Muscle layer of colon (tissue), 2 donors: Measurements from ENCODE around the gene XPNPEP3.
A peak's percentile ranks its signal among the peaks of the same experiment; 100 is the strongest.

Source experiments
- H3K27ac ChIP-seq: one replicate; pipeline ENCODE4 v1.7.0; 2013; ENCODE audit warnings: low read depth, mild to moderate bottlenecking, low read length, moderate library complexity
- H3K27me3 ChIP-seq, 2 donors: one replicate each; pipeline ENCODE4 v1.7.0; 2013; ENCODE audit warnings: low read length in 2 of 2, mild to moderate bottlenecking in 2 of 2; ENCODE audit not compliant: insufficient read depth in 2 of 2, control insufficient read depth in 1 of 2
- H3K36me3 ChIP-seq: one replicate; pipeline ENCODE4 v1.7.0; 2013; ENCODE audit warnings: mild to moderate bottlenecking, low read length; ENCODE audit not compliant: insufficient read depth
- H3K4me1 ChIP-seq: one replicate; pipeline ENCODE4 v1.7.0; 2013; ENCODE audit warnings: mild to moderate bottlenecking, low read length; ENCODE audit not compliant: insufficient read depth
- H3K4me3 ChIP-seq, 2 donors: one replicate each; pipeline ENCODE4 v1.7.0; 2013; ENCODE audit warnings: low read length in 2 of 2, low read depth in 1 of 2, mild to moderate bottlenecking in 1 of 2, moderate library complexity in 1 of 2
- H3K9ac ChIP-seq: one replicate; pipeline ENCODE4 v1.7.0; 2013; ENCODE audit warnings: low read length
- H3K9me3 ChIP-seq: one replicate; pipeline ENCODE4 v1.7.0; 2013; ENCODE audit warnings: mild to moderate bottlenecking, low read length
- donor health status: abdominal sarcoma.
- donor health status: Adenocarcinoma of cecum.

The XPNPEP3 gene

GRCh38 chr22:40951795-40952605, 95.1 kb downstream of the XPNPEP3 start:
- peaks cover 16% of the 10 kb centered on the region for H3K4me1 ChIP-seq
- no peaks in the 10 kb centered on the region for H3K27me3 ChIP-seq
- peak overlapping the region; percentile 90 for H3K27ac ChIP-seq

GRCh38 chr22:40953471-40953870, 96.5 kb downstream of the XPNPEP3 start:
- peaks cover 16% of the 10 kb centered on the region for H3K4me1 ChIP-seq
- no peak overlapping the region for H3K9ac ChIP-seq
- H3K27me3 ChIP-seq, result no peaks in the 10 kb centered on the region
- no peak overlapping the region for H3K27ac ChIP-seq
- peaks cover 11% of the 10 kb centered on the region for H3K36me3 ChIP-seq
- no peak overlapping the region for H3K4me3 ChIP-seq
- no peaks in the 10 kb centered on the region for H3K9me3 ChIP-seq

More at GRCh38 chr22:40951795-40952605, 95.1 kb downstream of the XPNPEP3 start:
- Histone ChIP-seq H3K9ac (peak overlapping the region; percentile 91), H3K36me3 (peaks cover 11% of the 10 kb centered on the region), H3K4me3 (peak overlapping the region; percentile 67 to 81), H3K9me3 (no peaks in the 10 kb centered on the region)

- Histone ChIP-seq H3K4me3 (no peak overlapping the region), H3K9ac (no peak overlapping the region), H3K36me3 (peaks cover 11% of the 10 kb centered on the region), H3K4me1 (peaks cover 16% of the 10 kb centered on the region), H3K27me3 (no peaks in the 10 kb centered on the region), H3K27ac (no peak overlapping the region), H3K9me3 (no peaks in the 10 kb centered on the region)
These were observed 97.2 kb downstream of the XPNPEP3 start for GRCh38 chr22:40954113-40954512.

- no peak overlapping the region for H3K4me3 ChIP-seq
- H3K9me3 ChIP-seq, result no peaks in the 10 kb centered on the region
- H3K36me3 ChIP-seq, result peaks cover 11% of the 10 kb centered on the region
- H3K27me3 ChIP-seq, result no peaks in the 10 kb centered on the region
- no peak overlapping the region for H3K9ac ChIP-seq
- H3K27ac ChIP-seq, result no peak overlapping the region
- peaks cover 16% of the 10 kb centered on the region for H3K4me1 ChIP-seq
These were observed 98.6 kb downstream of the XPNPEP3 start for GRCh38 chr22:40955571-40955970.

GRCh38 chr22:40957601-40958000, 100.7 kb downstream of the XPNPEP3 start:
- Histone ChIP-seq H3K27ac (no peak overlapping the region), H3K9ac (no peak overlapping the region), H3K4me1 (peaks cover 12% of the 10 kb centered on the region), H3K27me3 (no peaks in the 10 kb centered on the region), H3K4me3 (no peak overlapping the region), H3K9me3 (no peaks in the 10 kb centered on the region), H3K36me3 (peaks cover 15% of the 10 kb centered on the region)

- H3K36me3 ChIP-seq, result peaks cover 15% of the 10 kb centered on the region
- H3K9ac ChIP-seq, result no peak overlapping the region
- peaks cover 5% of the 10 kb centered on the region for H3K4me1 ChIP-seq
- H3K27me3 ChIP-seq, result no peaks in the 10 kb centered on the region
- H3K27ac ChIP-seq, result no peak overlapping the region
- H3K9me3 ChIP-seq, result no peaks in the 10 kb centered on the region
- no peak overlapping the region for H3K4me3 ChIP-seq
These were observed 101.4 kb downstream of the XPNPEP3 start for GRCh38 chr22:40958299-40958698.

- H3K9me3 ChIP-seq, result no peaks in the 10 kb centered on the region
- no peaks in the 10 kb centered on the region for H3K4me1 ChIP-seq
- H3K27me3 ChIP-seq, result no peaks in the 10 kb centered on the region
- no peak overlapping the region for H3K4me3 ChIP-seq
- no peak overlapping the region for H3K9ac ChIP-seq
- H3K36me3 ChIP-seq, result peaks cover 20% of the 10 kb centered on the region
- H3K27ac ChIP-seq, result no peak overlapping the region
These were observed 103.2 kb downstream of the XPNPEP3 start for GRCh38 chr22:40960145-40960544.

GRCh38 chr22:40965936-40966725, 109.2 kb downstream of the XPNPEP3 start:
- Histone ChIP-seq H3K4me3 (no peak overlapping the region), H3K27ac (no peak overlapping the region), H3K36me3 (peaks cover 59% of the 10 kb centered on the region), H3K9me3 (no peaks in the 10 kb centered on the region), H3K9ac (no peak overlapping the region), H3K4me1 (no peaks in the 10 kb centered on the region), H3K27me3 (no peaks in the 10 kb centered on the region)

GRCh38 chr22:40966726-40967085, 109.8 kb downstream of the XPNPEP3 start:
- no peak overlapping the region for H3K9ac ChIP-seq
- H3K4me1 ChIP-seq, result no peaks in the 10 kb centered on the region
- H3K27me3 ChIP-seq, result no peaks in the 10 kb centered on the region
- no peak overlapping the region for H3K4me3 ChIP-seq
- H3K36me3 ChIP-seq, result peaks cover 61% of the 10 kb centered on the region
- no peak overlapping the region for H3K27ac ChIP-seq
- no peaks in the 10 kb centered on the region for H3K9me3 ChIP-seq

- no peak overlapping the region for H3K4me3 ChIP-seq
- peaks cover 62% of the 10 kb centered on the region for H3K36me3 ChIP-seq
- no peaks in the 10 kb centered on the region for H3K9me3 ChIP-seq
- H3K27me3 ChIP-seq, result no peaks in the 10 kb centered on the region
- no peaks in the 10 kb centered on the region for H3K4me1 ChIP-seq
- H3K27ac ChIP-seq, result no peak overlapping the region
- no peak overlapping the region for H3K9ac ChIP-seq
These were observed 110.3 kb downstream of the XPNPEP3 start for GRCh38 chr22:40967111-40967760.

- Histone ChIP-seq H3K4me1 (no peaks in the 10 kb centered on the region), H3K9ac (no peak overlapping the region), H3K9me3 (no peaks in the 10 kb centered on the region), H3K4me3 (no peak overlapping the region), H3K27ac (no peak overlapping the region), H3K27me3 (no peaks in the 10 kb centered on the region), H3K36me3 (peaks cover 43% of the 10 kb centered on the region)
These were observed 115.6 kb downstream of the XPNPEP3 start for GRCh38 chr22:40972587-40972986.
